Neural cell (in vitro differentiated cells): Measurements from ENCODE around the gene HEXIM1. TPM values are rescaled to one million over a fixed set of nuclear protein-coding genes. Genes with fewer than 3 reads are reported as not detected.

Experiments used
- H2AFZ ChIP-seq: fragments of 200-600, 300-800 bp; sonication (generic), shearing (Covaris generic); 2 replicates; pipeline ENCODE4 v1.6.0; 2014; ENCODE audit warnings: low read depth, mild to moderate bottlenecking, antibody characterized with exemption, low read length, moderate library complexity
- H3F3A ChIP-seq: fragments of 200-600 bp; shearing (Covaris generic); 2 replicates; pipeline ENCODE4 v1.6.1; 2016; ENCODE audit warnings: mild to moderate bottlenecking, moderate library complexity, mixed read lengths, antibody characterized with exemption, low read length; ENCODE audit not compliant: insufficient read depth, poor library complexity, severe bottlenecking
- H3K27ac ChIP-seq: fragments of 200-600, 300-800 bp; sonication (generic), shearing (Covaris generic); 2 replicates; pipeline ENCODE4 v1.5.1; 2014; ENCODE audit warnings: mild to moderate bottlenecking, low read length, moderate library complexity
- H3K27me3 ChIP-seq: fragments of 300-800, 200-600 bp; sonication (generic), shearing (Covaris generic); 2 replicates; pipeline ENCODE4 v1.6.0; 2014; ENCODE audit warnings: mild to moderate bottlenecking, low read depth, low read length, moderate library complexity; ENCODE audit not compliant: insufficient read depth
- H3K36me3 ChIP-seq: fragments of 300-800, 200-600 bp; sonication (generic), shearing (Covaris generic); 2 replicates; pipeline ENCODE4 v1.5.1; 2014; ENCODE audit warnings: mild to moderate bottlenecking, antibody characterized with exemption, low read length, moderate library complexity; ENCODE audit not compliant: insufficient read depth
- H3K4me2 ChIP-seq: fragments of 300-800, 200-600 bp; sonication (generic), shearing (Covaris generic); 2 replicates; pipeline ENCODE4 v1.6.0; 2014; ENCODE audit warnings: mild to moderate bottlenecking, low read length
- H3K4me3 ChIP-seq: fragments of 300-800, 200-600 bp; sonication (generic), shearing (Covaris generic); 2 replicates; pipeline ENCODE4 v1.5.1; 2014; ENCODE audit warnings: mild to moderate bottlenecking, low read length, moderate library complexity
- H3K79me2 ChIP-seq: fragments of 200-600 bp; shearing (Covaris generic); replicated peaks from 2 replicates; pipeline ENCODE4 v1.6.0; 2014; ENCODE audit warnings: mild to moderate bottlenecking, low read length, moderate library complexity; ENCODE audit not compliant: insufficient read depth
- H3K9ac ChIP-seq: fragments of 300-800, 200-600 bp; sonication (generic), shearing (Covaris generic); 2 replicates; pipeline ENCODE4 v1.6.1; 2016; ENCODE audit warnings: mild to moderate bottlenecking, low read length, mixed read lengths
- H3K9me2 ChIP-seq: fragments of 200-600 bp; shearing (Covaris generic); 2 replicates; pipeline ENCODE4 v1.6.1; 2016; ENCODE audit warnings: mild to moderate bottlenecking, low read length, mixed read lengths; ENCODE audit not compliant: insufficient read depth
- H3K9me3 ChIP-seq: fragments of 200-600, 300-800 bp; sonication (generic), shearing (Covaris generic); 2 replicates; pipeline ENCODE4 v1.6.1; 2016; ENCODE audit warnings: mild to moderate bottlenecking, mixed run types, low read length, moderate library complexity, mixed read lengths
- H4K20me1 ChIP-seq: fragments of 200-600 bp; shearing (Covaris generic); 2 replicates; pipeline ENCODE4 v1.6.1; 2016; ENCODE audit warnings: mild to moderate bottlenecking, mixed run types; ENCODE audit not compliant: insufficient read depth
- EP300 ChIP-seq: fragments of 450-650 bp; conservative IDR thresholded peaks from 2 replicates; pipeline ENCODE4 v1.6.1; 2014; ENCODE audit warnings: antibody characterized with exemption, mild to moderate bottlenecking, moderate library complexity; ENCODE audit not compliant: poor library complexity, severe bottlenecking
- EZH2 ChIP-seq: fragments of 200-600, 300-800 bp; shearing (Covaris generic), sonication (generic); IDR thresholded peaks from 2 replicates; pipeline ENCODE4 v1.6.1; 2014; ENCODE audit warnings: antibody characterized with exemption, low read length, borderline replicate concordance, mild to moderate bottlenecking; ENCODE audit not compliant: insufficient read depth, poor library complexity, severe bottlenecking
- MXI1 ChIP-seq: fragments of 450-650 bp; conservative IDR thresholded peaks from 2 replicates; pipeline ENCODE4 v1.6.1; 2014; ENCODE audit warnings: antibody characterized with exemption, mild to moderate bottlenecking; ENCODE audit not compliant: poor library complexity, severe bottlenecking
- POLR2AphosphoS5 ChIP-seq: IDR thresholded peaks from 2 replicates; pipeline ENCODE4 v1.6.1; 2012
- RAD21 ChIP-seq: fragments of 450-650 bp; conservative IDR thresholded peaks from 2 replicates; pipeline ENCODE4 v1.6.1; 2014; ENCODE audit warnings: antibody characterized with exemption, mild to moderate bottlenecking, moderate library complexity
- SMC3 ChIP-seq: fragments of 450-650 bp; conservative IDR thresholded peaks from 2 replicates; pipeline ENCODE4 v1.6.1; 2014; ENCODE audit warnings: antibody characterized with exemption, mild to moderate bottlenecking, moderate library complexity; ENCODE audit not compliant: poor library complexity
- TAF1 ChIP-seq: IDR thresholded peaks from 2 replicates; pipeline ENCODE4 v1.6.1; 2012; ENCODE audit warnings: low read depth
- polyA plus RNA-seq: library from polyadenylated mRNA; depleted of rRNA; stranded (reverse); fragments of >200 nt; gene quantifications from 2 replicates; pipeline ENCODE4 v1.2.3, GENCODE V29; 2014
- TF ChIP-seq, protein P1 (sequence below): fragments of 450-650 bp; IDR thresholded peaks from 2 replicates; pipeline ENCODE4 v1.5.1; 2014; ENCODE audit warnings: antibody characterized with exemption, mild to moderate bottlenecking, moderate library complexity; ENCODE audit not compliant: poor library complexity, severe bottlenecking
- TF ChIP-seq, protein P2 (sequence below): IDR thresholded peaks from 2 replicates; pipeline ENCODE4 v1.6.1; 2012; ENCODE audit warnings: borderline replicate concordance

The HEXIM1 gene
- polyA plus RNA-seq, 1 donor from 2014 or later, result 9.0 TPM

DNA sequence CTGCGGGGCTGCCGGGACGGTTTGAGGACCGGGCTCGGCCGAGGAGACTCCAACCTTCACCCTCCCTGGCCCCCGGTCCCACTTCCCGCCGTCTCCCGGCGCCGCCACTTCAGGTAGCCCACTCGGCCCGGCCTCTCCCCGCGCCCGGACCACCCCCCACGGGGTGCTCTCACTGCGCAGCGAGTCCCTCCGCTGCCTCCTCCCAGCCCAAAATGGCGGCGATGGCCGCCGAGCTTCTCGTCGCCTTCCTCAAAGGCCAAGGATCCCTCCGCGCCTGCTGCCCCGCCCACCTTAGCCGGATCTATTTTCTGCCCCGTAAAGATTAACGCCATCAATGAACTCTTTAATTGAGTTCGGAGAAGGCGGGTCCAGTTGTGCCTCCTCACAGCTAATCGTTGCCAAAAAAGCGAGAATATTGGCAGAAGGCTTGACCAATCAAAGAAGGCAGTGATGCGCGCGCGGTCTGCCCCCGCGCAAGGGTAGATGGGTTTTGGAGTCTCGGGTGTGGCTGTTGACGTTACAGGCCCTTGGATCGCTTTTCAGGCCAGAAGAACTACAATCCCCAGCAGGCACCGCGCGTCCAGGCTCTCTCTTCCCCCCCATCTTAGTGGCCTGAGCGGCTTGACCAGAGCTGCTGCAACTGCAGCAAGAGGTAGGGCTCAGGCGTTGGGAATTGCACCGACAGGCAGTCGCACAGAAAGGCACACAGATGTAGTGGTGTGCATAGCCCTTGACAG is 13.2 kb downstream of the HEXIM1 start, which contains the start of gene HEXIM2:
Gene HEXIM2, plus strand, starts transcription at position 588 of the 737 bp plus-strand sequence. CDS start 919 bp downstream, outside the sequence.
- TF ChIP-seq RAD21 (no peak), SMC3 (no peak), EP300 (peak; percentile 67), TAF1 (peak; percentile 99), EZH2 (no peak), POLR2AphosphoS5 (peak; percentile 97), MXI1 (peak; percentile 45)
- TF ChIP-seq, protein P1, sequence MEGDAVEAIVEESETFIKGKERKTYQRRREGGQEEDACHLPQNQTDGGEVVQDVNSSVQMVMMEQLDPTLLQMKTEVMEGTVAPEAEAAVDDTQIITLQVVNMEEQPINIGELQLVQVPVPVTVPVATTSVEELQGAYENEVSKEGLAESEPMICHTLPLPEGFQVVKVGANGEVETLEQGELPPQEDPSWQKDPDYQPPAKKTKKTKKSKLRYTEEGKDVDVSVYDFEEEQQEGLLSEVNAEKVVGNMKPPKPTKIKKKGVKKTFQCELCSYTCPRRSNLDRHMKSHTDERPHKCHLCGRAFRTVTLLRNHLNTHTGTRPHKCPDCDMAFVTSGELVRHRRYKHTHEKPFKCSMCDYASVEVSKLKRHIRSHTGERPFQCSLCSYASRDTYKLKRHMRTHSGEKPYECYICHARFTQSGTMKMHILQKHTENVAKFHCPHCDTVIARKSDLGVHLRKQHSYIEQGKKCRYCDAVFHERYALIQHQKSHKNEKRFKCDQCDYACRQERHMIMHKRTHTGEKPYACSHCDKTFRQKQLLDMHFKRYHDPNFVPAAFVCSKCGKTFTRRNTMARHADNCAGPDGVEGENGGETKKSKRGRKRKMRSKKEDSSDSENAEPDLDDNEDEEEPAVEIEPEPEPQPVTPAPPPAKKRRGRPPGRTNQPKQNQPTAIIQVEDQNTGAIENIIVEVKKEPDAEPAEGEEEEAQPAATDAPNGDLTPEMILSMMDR, result no peak
- TF ChIP-seq, protein P2, sequence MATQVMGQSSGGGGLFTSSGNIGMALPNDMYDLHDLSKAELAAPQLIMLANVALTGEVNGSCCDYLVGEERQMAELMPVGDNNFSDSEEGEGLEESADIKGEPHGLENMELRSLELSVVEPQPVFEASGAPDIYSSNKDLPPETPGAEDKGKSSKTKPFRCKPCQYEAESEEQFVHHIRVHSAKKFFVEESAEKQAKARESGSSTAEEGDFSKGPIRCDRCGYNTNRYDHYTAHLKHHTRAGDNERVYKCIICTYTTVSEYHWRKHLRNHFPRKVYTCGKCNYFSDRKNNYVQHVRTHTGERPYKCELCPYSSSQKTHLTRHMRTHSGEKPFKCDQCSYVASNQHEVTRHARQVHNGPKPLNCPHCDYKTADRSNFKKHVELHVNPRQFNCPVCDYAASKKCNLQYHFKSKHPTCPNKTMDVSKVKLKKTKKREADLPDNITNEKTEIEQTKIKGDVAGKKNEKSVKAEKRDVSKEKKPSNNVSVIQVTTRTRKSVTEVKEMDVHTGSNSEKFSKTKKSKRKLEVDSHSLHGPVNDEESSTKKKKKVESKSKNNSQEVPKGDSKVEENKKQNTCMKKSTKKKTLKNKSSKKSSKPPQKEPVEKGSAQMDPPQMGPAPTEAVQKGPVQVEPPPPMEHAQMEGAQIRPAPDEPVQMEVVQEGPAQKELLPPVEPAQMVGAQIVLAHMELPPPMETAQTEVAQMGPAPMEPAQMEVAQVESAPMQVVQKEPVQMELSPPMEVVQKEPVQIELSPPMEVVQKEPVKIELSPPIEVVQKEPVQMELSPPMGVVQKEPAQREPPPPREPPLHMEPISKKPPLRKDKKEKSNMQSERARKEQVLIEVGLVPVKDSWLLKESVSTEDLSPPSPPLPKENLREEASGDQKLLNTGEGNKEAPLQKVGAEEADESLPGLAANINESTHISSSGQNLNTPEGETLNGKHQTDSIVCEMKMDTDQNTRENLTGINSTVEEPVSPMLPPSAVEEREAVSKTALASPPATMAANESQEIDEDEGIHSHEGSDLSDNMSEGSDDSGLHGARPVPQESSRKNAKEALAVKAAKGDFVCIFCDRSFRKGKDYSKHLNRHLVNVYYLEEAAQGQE, result peak; percentile 83
- Histone ChIP-seq H3K9me3 (no peaks in the 10 kb centered on the region), H3K4me2 (peak within 1 kb of the TSS; percentile 86), H3K9ac (peak within 1 kb of the TSS; percentile 100), H3K9me2 (no peaks in the 10 kb centered on the region), H3F3A (no peaks in the 10 kb centered on the region), H3K27me3 (no peaks in the 10 kb centered on the region), H3K4me3 (peak within 1 kb of the TSS; percentile 96), H4K20me1 (no peaks in the 10 kb centered on the region), H2AFZ (peak within 1 kb of the TSS; percentile 94), H3K79me2 (peaks cover 12% of the 10 kb centered on the region), H3K36me3 (no peaks in the 10 kb centered on the region), H3K27ac (peak within 1 kb of the TSS; percentile 99)

DNA sequence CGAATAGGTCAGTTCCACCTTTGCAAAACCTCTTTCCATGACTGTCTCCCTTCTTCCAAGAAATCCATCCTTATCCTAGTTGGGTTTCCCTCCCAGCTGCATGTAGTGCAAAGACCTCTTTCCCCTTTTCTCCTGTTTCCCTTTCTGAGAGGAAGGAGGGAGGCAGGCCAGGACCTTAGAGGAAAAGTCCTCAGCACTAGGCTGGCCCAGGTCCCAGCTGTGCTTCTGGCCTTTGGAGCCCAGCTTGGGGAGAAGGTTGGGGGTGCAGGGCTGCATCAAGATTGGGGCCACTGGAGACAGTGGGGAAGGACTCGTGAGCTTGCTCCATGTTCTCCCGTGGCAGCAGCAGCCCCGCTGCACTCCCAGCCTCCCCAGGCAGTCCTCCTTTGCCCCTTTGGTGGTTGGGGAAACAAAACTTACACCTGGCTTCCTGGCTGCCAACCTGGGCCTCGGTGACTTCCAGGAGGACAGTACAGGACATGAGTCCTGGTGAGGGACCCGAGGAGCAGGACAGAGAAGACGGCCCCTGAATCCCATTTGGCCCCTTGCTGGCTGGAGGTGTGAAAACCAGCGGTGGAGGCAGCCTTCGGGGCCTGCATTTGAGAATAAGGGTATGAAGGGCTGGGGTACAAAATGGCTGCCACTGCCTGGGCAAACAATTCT is 13.9 kb downstream of the HEXIM1 start:
- no peaks in the 10 kb centered on the region for H3K9me3 ChIP-seq
- H3K9ac ChIP-seq, result peak overlapping the region; percentile 70
- H3K27ac ChIP-seq, result peak overlapping the region; percentile 85
- H4K20me1 ChIP-seq, result no peaks in the 10 kb centered on the region
- no peaks in the 10 kb centered on the region for H3K27me3 ChIP-seq
- H3K4me3 ChIP-seq, result peak overlapping the region; percentile 96
- H3K4me2 ChIP-seq, result peak overlapping the region; percentile 86
- no peaks in the 10 kb centered on the region for H3K36me3 ChIP-seq
- H3K79me2 ChIP-seq, result peaks cover 12% of the 10 kb centered on the region
- no peaks in the 10 kb centered on the region for H3K9me2 ChIP-seq
- TF ChIP-seq EZH2, result no peak
- TF ChIP-seq, protein P2, result peak; percentile 7
- H3F3A ChIP-seq, result no peaks in the 10 kb centered on the region
- H2AFZ ChIP-seq, result peak overlapping the region; percentile 94
